Spleen (tissue), 11 donors: ENCODE results near the gene KCNC3. TPM values are rescaled to one million over a fixed set of nuclear protein-coding genes. Genes with fewer than 3 reads are reported as not detected.
"Not testable (repeated sequence)": the region's sequence is repeated elsewhere in the genome, so short reads cannot be mapped to it uniquely, and the experiment has no call there.

Experiments
- DNase-seq: peaks from one replicate; pipeline ENCODE4 v3.0.0-alpha.2; 2020
- H3K27ac ChIP-seq, 8 donors: fragments of 200-600 bp; sonication (generic) in 7 of 8; 1 replicate in 4 of 8; 2 replicates in 4 of 8; pipeline versions ENCODE4 v1.5.0 to v1.8.0; 2016 to 2021; ENCODE audit warnings: inconsistent platforms in 4 of 8, mild to moderate bottlenecking in 4 of 8, moderate library complexity in 1 of 8
- H3K27me3 ChIP-seq, 7 donors: fragments of 200-600 bp; sonication (generic) in 6 of 7; replicated peaks in 1 of 7; 1 replicate in 4 of 7; 2 replicates in 3 of 7; pipeline versions ENCODE4 v1.5.0 to v1.8.0; 2016 to 2021; ENCODE audit warnings: inconsistent platforms in 3 of 7, mild to moderate bottlenecking in 1 of 7
- H3K36me3 ChIP-seq, 6 donors: fragments of 200-600 bp; sonication (generic) in 5 of 6; 1 replicate in 4 of 6; 2 replicates in 2 of 6; pipeline versions ENCODE4 v1.5.0 to v1.8.0; 2016 to 2021; ENCODE audit warnings: inconsistent platforms in 2 of 6
- H3K4me1 ChIP-seq, 6 donors: fragments of 200-600 bp; sonication (generic) in 5 of 6; 1 replicate in 3 of 6; 2 replicates in 3 of 6; pipeline versions ENCODE4 v1.5.0 to v1.8.0; 2016 to 2021; ENCODE audit warnings: inconsistent platforms in 3 of 6
- H3K4me3 ChIP-seq, 8 donors: fragments of 200-600 bp; sonication (generic) in 7 of 8; 1 replicate in 4 of 8; 2 replicates in 4 of 8; pipeline versions ENCODE4 v1.5.0 to v1.8.0; 2016 to 2021; ENCODE audit warnings: inconsistent platforms in 4 of 8, mild to moderate bottlenecking in 4 of 8, moderate library complexity in 2 of 8
- H3K9me3 ChIP-seq, 8 donors: fragments of 200-600 bp; sonication (generic) in 7 of 8; 1 replicate in 4 of 8; 2 replicates in 4 of 8; pipeline versions ENCODE4 v1.5.0 to v1.8.0; 2016 to 2021; ENCODE audit warnings: inconsistent platforms in 4 of 8
- POLR2A ChIP-seq, 3 donors: fragments of 450-650 bp; IDR thresholded peaks; one replicate each; pipeline ENCODE4 v1.5.1; 2017; ENCODE audit warnings: antibody characterized with exemption in 3 of 3, mild to moderate bottlenecking in 1 of 3
- POLR2AphosphoS5 ChIP-seq, 3 donors: sonication (generic); formaldehyde crosslinking; IDR thresholded peaks; one replicate each; pipeline ENCODE4 v1.5.1; 2017; ENCODE audit warnings: antibody characterized with exemption in 3 of 3
- WGBS, 5 donors: extraction: QIAGEN DNeasy Blood & Tissue Kit in 3 of 5; methylation state at CpG; one replicate each; pipeline versions ENCODE4 v1.1.5 to v1.1.7; 2013 to 2018; 5-methylcytosine and 5-hydroxymethylcytosine counted together
- intact Hi-C: fragments of 100-400 bp; cut with DNase I; formaldehyde crosslinking; loops from one replicate; pipeline ENCODE4 v1.15.0; 2023; ENCODE audit warnings: low total_unique reads
- polyA plus RNA-seq, 3 donors: library from polyadenylated mRNA; stranded (reverse); fragments of 200-250 nt; gene quantifications; one replicate each; pipeline ENCODE4 v1.2.1, GENCODE V29; 2013
- total RNA-seq, 7 donors: library from RNA; depleted of rRNA in 3 of 7; stranded (reverse); fragments of >200 nt in 3 of 7; fragmentation: NEBNext Ultra II Directional in 4 of 7; extraction: Animal tissue kit (Norgen Biotek cat#: 25700) in 4 of 7; gene quantifications; one replicate each; pipeline versions ENCODE4 v1.1.0 to v1.2.1, GENCODE V29; 2016 to 2021
- TF ChIP-seq, protein P1 (sequence below), 11 experiments: fragments of 200-600 bp in 7 of 11; fragments of 450-650 bp in 4 of 11; sonication (generic) in 4 of 11; IDR thresholded peaks in 8 of 11; conservative IDR thresholded peaks in 3 of 11; 1 replicate in 7 of 11; 2 replicates in 4 of 11; pipeline versions ENCODE4 v1.4.0 to v1.8.0; 2016 to 2021; ENCODE audit warnings: antibody characterized with exemption in 11 of 11, inconsistent platforms in 4 of 11, mild to moderate bottlenecking in 1 of 11
- donor health status: healthy with polysubstance abuse.
- donor health status: DM: no; HTN: no; CAD: no; lungs with moderate emphysema.
- donor health status: DM: no; HTN: no; CAD: no.
- donor health status: Bipolar disorder and iron deficiency.
- donor health status: healthy.
- donor health status: DM: no; HTN: no; CAD: no.
- donor health status: DM: yes; HTN: yes; CAD: no.

The KCNC3 gene
- total and polyA plus RNA-seq, 10 donors = 0.72 to 20.8 (median 5.2) TPM

DNA sequence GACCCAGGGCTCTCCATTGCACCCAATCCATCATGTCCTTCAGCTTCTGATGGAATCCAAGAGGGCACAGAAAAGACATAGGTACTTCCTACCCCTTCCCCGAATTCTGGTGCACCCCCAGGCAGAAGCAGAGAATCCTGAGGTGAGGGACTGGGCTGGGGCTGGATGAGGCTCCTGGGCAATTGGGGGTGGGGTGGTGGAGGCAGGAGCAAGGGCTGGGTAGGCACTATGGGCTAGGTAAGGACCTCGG, 2.7 kb upstream of the KCNC3 start:
- intact Hi-C loops = no loop called here
- H3K9me3 ChIP-seq = peaks cover 0 to 22% (median 0%) of the 10 kb centered on the region in 8 donors
- peak overlapping the region in 6 of 8 donors; percentile 20 to 87 (median 78) for H3K27ac ChIP-seq
- TF ChIP-seq POLR2A (IDR thresholded peaks at IDR 0.05) (no peak), POLR2AphosphoS5 (IDR thresholded peaks at IDR 0.05) (no peak)
- TF ChIP-seq, protein P1, sequence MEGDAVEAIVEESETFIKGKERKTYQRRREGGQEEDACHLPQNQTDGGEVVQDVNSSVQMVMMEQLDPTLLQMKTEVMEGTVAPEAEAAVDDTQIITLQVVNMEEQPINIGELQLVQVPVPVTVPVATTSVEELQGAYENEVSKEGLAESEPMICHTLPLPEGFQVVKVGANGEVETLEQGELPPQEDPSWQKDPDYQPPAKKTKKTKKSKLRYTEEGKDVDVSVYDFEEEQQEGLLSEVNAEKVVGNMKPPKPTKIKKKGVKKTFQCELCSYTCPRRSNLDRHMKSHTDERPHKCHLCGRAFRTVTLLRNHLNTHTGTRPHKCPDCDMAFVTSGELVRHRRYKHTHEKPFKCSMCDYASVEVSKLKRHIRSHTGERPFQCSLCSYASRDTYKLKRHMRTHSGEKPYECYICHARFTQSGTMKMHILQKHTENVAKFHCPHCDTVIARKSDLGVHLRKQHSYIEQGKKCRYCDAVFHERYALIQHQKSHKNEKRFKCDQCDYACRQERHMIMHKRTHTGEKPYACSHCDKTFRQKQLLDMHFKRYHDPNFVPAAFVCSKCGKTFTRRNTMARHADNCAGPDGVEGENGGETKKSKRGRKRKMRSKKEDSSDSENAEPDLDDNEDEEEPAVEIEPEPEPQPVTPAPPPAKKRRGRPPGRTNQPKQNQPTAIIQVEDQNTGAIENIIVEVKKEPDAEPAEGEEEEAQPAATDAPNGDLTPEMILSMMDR (IDR thresholded peaks at IDR 0.05 in 8 of 11, conservative IDR thresholded peaks at IDR 0.05 in 3 of 11) = no peak
- WGBS, 5 donors = 0 to 18% (median 8%) methylated on average over 2 of the region's 2 CpGs
- peaks cover 0 to 82% (median 46%) of the 10 kb centered on the region in 7 donors for H3K27me3 ChIP-seq
- peak overlapping the region in 3 of 8 donors; percentile 38 to 75 (median 40) for H3K4me3 ChIP-seq
- DNase-seq = peak; percentile 72
- H3K36me3 ChIP-seq = peaks cover 0 to 27% (median 2%) of the 10 kb centered on the region in 6 donors
- H3K4me1 ChIP-seq = peaks cover 0 to 86% (median 52%) of the 10 kb centered on the region in 6 donors

DNA sequence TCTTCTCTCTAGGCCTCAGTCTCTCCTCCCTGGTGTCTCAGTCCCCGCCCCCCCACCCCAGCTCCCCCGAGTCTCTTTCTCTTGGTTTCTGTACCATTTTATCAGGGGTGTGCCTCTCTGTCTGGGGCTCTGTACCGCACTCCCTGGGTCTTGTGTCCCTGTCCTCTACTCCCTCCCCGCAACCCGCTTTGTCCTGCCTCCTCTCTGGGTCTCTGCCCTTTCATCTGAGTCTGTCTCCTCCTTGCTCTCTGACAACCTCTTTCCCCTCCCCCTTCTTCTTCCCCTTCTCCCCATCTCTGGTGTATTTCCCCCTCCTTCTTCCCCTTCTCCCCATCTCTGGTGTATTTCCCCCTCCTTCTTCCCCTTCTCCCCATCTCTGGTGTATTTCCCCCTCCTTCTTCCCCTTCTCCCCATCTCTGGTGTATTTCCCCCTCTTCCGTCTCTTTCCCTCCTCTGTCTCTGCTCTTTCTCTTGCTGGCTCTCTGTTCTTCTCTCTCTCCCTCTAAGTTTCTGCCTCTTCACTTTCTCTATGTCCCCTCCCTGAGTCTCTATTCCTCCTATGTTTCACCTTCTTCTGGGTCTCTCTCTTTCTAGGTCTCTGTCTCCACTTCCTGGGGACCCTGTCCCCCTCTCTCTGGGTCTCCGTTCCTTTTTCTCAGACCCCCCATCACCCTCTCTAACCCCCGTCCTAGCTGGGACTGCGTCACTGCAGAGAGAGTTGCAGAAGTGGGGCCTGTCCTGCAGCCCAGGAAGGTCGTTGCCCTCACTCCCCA, 2.2 kb upstream of the KCNC3 start:
- DNase-seq = peak; percentile 73
- Histone ChIP-seq H3K27me3 (peaks cover 0 to 88% (median 51%) of the 10 kb centered on the region in 7 donors), H3K36me3 (peaks cover 0 to 21% (median 2%) of the 10 kb centered on the region in 6 donors), H3K4me3 (peak overlapping the region in 6 of 8 donors; percentile 21 to 75 (median 35)), H3K9me3 (peaks cover 0 to 22% (median 0%) of the 10 kb centered on the region in 8 donors), H3K4me1 (peaks cover 0 to 87% (median 55%) of the 10 kb centered on the region in 6 donors), H3K27ac (peak overlapping the region in 6 of 8 donors; percentile 20 to 87 (median 78))
- intact Hi-C loops = no loop called here
- no peak for TF ChIP-seq POLR2AphosphoS5 (IDR thresholded peaks at IDR 0.05)
- TF ChIP-seq, protein P1 (IDR thresholded peaks at IDR 0.05 in 8 of 11, conservative IDR thresholded peaks at IDR 0.05 in 3 of 11) = no peak
- no peak for TF ChIP-seq POLR2A (IDR thresholded peaks at IDR 0.05)
- WGBS, 5 donors = 9 to 15% (median 13%) methylated on average over 10 of the region's 10 CpGs

DNA sequence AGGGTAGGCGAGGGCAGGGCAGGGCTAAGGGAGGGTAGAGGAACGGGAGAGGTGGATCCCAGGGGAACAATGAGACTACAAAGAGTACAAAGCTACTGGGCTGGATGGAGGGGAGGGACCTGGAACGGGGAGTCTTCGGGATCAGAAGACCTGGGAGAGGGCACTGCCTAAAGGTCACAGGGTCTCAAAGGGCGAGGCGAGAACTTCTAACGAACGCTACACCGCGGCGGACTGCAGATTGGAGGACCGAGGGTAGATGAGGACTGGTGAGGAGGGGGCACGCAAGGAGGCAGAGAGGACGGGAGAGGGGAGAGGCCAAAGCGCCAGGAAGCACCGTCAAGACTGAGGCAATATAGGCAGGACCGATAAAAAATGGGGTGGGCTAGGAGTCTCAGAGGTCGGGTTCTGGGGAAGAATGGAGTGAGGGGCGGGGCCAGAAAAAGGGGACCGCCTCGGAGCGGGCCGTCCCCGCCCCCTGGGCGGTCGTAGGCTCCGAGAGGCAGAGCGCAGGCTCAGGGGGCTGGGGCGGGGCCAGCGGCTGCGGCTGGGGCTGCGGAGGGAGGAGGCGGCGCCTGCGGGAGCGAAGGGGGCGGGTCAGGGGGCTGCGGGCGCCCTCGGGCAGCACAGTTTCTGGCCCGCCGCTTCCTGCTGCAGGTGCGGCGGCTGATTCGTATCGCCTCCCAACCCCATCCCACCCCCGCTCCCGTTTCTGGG, 1.3 kb upstream of the KCNC3 start:
- intact Hi-C loops = no loop called here
- DNase-seq = peak; percentile 95
- Histone ChIP-seq H3K4me1 (peaks cover 6 to 93% (median 63%) of the 10 kb centered on the region in 6 donors), H3K27me3 (peaks cover 0 to 96% (median 60%) of the 10 kb centered on the region in 7 donors), H3K27ac (peak overlapping the region in 5 of 8 donors; percentile 58 to 87 (median 79)), H3K9me3 (peaks cover 0 to 28% (median 0%) of the 10 kb centered on the region in 8 donors), H3K36me3 (peaks cover 0 to 14% (median 0%) of the 10 kb centered on the region in 6 donors), H3K4me3 (peak overlapping the region in 6 of 8 donors; percentile 21 to 75 (median 35))
- TF ChIP-seq, protein P1 (IDR thresholded peaks at IDR 0.05 in 8 of 11, conservative IDR thresholded peaks at IDR 0.05 in 3 of 11) = no peak
- TF ChIP-seq POLR2AphosphoS5 (IDR thresholded peaks at IDR 0.05) = peak; percentile 17 to 73 (median 59)
- WGBS, 5 donors = 2 to 3% (median 3%) methylated on average over 40 to 48 of the region's 48 CpGs

DNA sequence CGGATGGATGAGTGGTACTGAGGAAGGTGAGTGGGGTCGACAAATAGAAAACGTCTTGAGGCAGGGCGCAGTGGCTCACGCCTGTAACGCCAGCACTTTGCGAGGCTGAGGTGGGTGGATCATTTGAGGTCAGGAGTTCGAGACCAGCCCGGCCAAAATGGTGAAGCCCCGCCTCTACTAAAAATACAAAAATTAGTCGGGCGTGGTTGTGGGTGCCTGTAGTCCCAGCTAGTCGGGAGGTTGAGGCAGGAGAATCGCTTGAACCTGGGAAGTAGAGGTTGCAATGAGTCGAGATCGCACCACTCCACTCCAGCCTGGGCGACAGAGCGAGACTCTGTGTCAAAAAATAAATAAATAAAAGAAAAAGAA, 733 bp upstream of the KCNC3 start:
- H3K36me3 ChIP-seq, DNase-seq, intact Hi-C loops: not testable (repeated sequence)
- peaks cover 0 to 99% (median 60%) of the 10 kb centered on the region in 7 donors for H3K27me3 ChIP-seq
- peaks cover 0 to 29% (median 0%) of the 10 kb centered on the region in 8 donors for H3K9me3 ChIP-seq
- WGBS, 5 donors = 17 to 24% (median 18%) methylated on average over 18 of the region's 18 CpGs
- H3K27ac ChIP-seq = peak overlapping the region in 6 of 8 donors; percentile 43 to 87 (median 69)
- H3K4me1 ChIP-seq = peaks cover 6 to 93% (median 65%) of the 10 kb centered on the region in 6 donors
- peak overlapping the region in 4 of 8 donors; percentile 23 to 75 (median 35) for H3K4me3 ChIP-seq
